ENCODE measurements around the gene TCHP.
"Not testable (repeated sequence)": the region's sequence is repeated elsewhere in the genome, so short reads cannot be mapped to it uniquely, and the experiment has no call there.

The TCHP gene

GRCh38 chr12:109861689-109862314 is 38.3 kb upstream of the TCHP start:
- Histone ChIP-seq H3K9me3 (ENCODE audit: severe bottlenecking) (no peaks in the 10 kb centered on the region), H3K4me3 (ENCODE audit: low read depth, low read length) (no peak overlapping the region), H3K27ac (no peak overlapping the region), H3K27me3 (ENCODE audit: insufficient read depth, low read depth, severe bottlenecking) (no peaks in the 10 kb centered on the region), H3K36me3 (peaks cover 8% of the 10 kb centered on the region)
- DNase-seq = no peak
- TF ChIP-seq CTCF (IDR thresholded peaks at IDR 0.05; ENCODE audit: low read depth, low read length) = no peak

GRCh38 chr12:109862491-109862890 is 37.6 kb upstream of the TCHP start:
- H3K27me3 ChIP-seq (ENCODE audit: insufficient read depth, low read depth, severe bottlenecking); H3K27ac ChIP-seq; H3K4me3 ChIP-seq (ENCODE audit: low read depth, low read length); H3K9me3 ChIP-seq (ENCODE audit: severe bottlenecking); H3K36me3 ChIP-seq; DNase-seq: not testable (repeated sequence)

- Histone ChIP-seq H3K27ac (no peak overlapping the region), H3K9me3 (ENCODE audit: severe bottlenecking) (no peaks in the 10 kb centered on the region), H3K4me3 (ENCODE audit: low read depth, low read length) (no peak overlapping the region), H3K36me3 (no peaks in the 10 kb centered on the region), H3K27me3 (ENCODE audit: insufficient read depth, low read depth, severe bottlenecking) (no peaks in the 10 kb centered on the region)
- no peak for TF ChIP-seq CTCF (IDR thresholded peaks at IDR 0.05; ENCODE audit: low read depth, low read length)
- no peak for DNase-seq
Observed at GRCh38 chr12:109863847-109864712, 36.0 kb upstream of the TCHP start.

- no peaks in the 10 kb centered on the region for H3K27me3 ChIP-seq (ENCODE audit: insufficient read depth, low read depth, severe bottlenecking)
- no peaks in the 10 kb centered on the region for H3K9me3 ChIP-seq (ENCODE audit: severe bottlenecking)
- DNase-seq = no peak
- H3K36me3 ChIP-seq = no peaks in the 10 kb centered on the region
- H3K27ac ChIP-seq = no peak overlapping the region
- TF ChIP-seq CTCF (IDR thresholded peaks at IDR 0.05; ENCODE audit: low read depth, low read length) = no peak
- H3K4me3 ChIP-seq (ENCODE audit: low read depth, low read length) = no peak overlapping the region
Observed at GRCh38 chr12:109864916-109865315, 35.2 kb upstream of the TCHP start.

GRCh38 chr12:109868182-109869051 is 31.7 kb upstream of the TCHP start:
- no peak for TF ChIP-seq CTCF (IDR thresholded peaks at IDR 0.05; ENCODE audit: low read depth, low read length)
- no peak for DNase-seq
- Histone ChIP-seq H3K9me3 (ENCODE audit: severe bottlenecking) (no peaks in the 10 kb centered on the region), H3K4me3 (ENCODE audit: low read depth, low read length) (no peak overlapping the region), H3K27ac (no peak overlapping the region), H3K27me3 (ENCODE audit: insufficient read depth, low read depth, severe bottlenecking) (no peaks in the 10 kb centered on the region), H3K36me3 (no peaks in the 10 kb centered on the region)

- no peak for DNase-seq
- TF ChIP-seq CTCF (IDR thresholded peaks at IDR 0.05; ENCODE audit: low read depth, low read length) = no peak
- H3K27ac ChIP-seq = no peak overlapping the region
Observed at GRCh38 chr12:109870648-109871047, 29.4 kb upstream of the TCHP start.

More at GRCh38 chr12:109870648-109871047, 29.4 kb upstream of the TCHP start:
- H3K27me3 ChIP-seq (ENCODE audit: insufficient read depth, low read depth, severe bottlenecking) = no peaks in the 10 kb centered on the region
- H3K36me3 ChIP-seq = no peaks in the 10 kb centered on the region
- H3K9me3 ChIP-seq (ENCODE audit: severe bottlenecking) = no peaks in the 10 kb centered on the region
- no peak overlapping the region for H3K4me3 ChIP-seq (ENCODE audit: low read depth, low read length)

Measured in WERI-Rb-1 (cell line).